Stimulated activated naive B cell treated with anti-CD40 and anti-IgM and Interleukin-4, amounts not matched to agents 10 μg/mL and 1 μg/mL and 100 μg/mL, for 72 hours (primary cell): Measurements from ENCODE around the gene TSPAN14.
"Not testable (repeated sequence)": the region's sequence is repeated elsewhere in the genome, so short reads cannot be mapped to it uniquely, and the experiment has no call there.

ENCODE experiments used
- ATAC-seq, 2 donors: fragments of 150-1000 bp; cut with Tn5 transposase; replicated peaks; 2 replicates each; pipeline ENCODE4 v1.10.0; 2021; ENCODE audit warnings: moderate library complexity in 1 of 2
- DNase-seq: peaks from one replicate; pipeline ENCODE4 v3.0.0; 2021
- H3K27ac Mint-ChIP-seq: one replicate; pipeline ENCODE4 v1.8.0; 2022; ENCODE audit warnings: mild to moderate bottlenecking, mixed read lengths
- H3K27me3 Mint-ChIP-seq, 2 donors: one replicate each; pipeline ENCODE4 v1.8.0; 2022; ENCODE audit warnings: mixed read lengths in 2 of 2
- H3K36me3 Mint-ChIP-seq, 2 donors: one replicate each; pipeline ENCODE4 v1.8.0; 2022; ENCODE audit warnings: mixed read lengths in 2 of 2, mild to moderate bottlenecking in 1 of 2
- H3K4me1 Mint-ChIP-seq, 2 donors: one replicate each; pipeline ENCODE4 v1.8.0; 2022; ENCODE audit warnings: mixed read lengths in 2 of 2, mild to moderate bottlenecking in 1 of 2
- H3K4me3 Mint-ChIP-seq, 2 donors: one replicate each; pipeline ENCODE4 v1.8.0; 2022; ENCODE audit warnings: mild to moderate bottlenecking in 2 of 2, mixed read lengths in 2 of 2, moderate library complexity in 1 of 2
- H3K9me3 Mint-ChIP-seq, 2 donors: one replicate each; pipeline ENCODE4 v1.8.0; 2022; ENCODE audit warnings: mixed read lengths in 2 of 2, mild to moderate bottlenecking in 1 of 2

Gene TSPAN14

GRCh38 chr10:80526218-80526617, 72.1 kb downstream of the TSPAN14 start:
- DNase-seq (no peak), ATAC-seq (no peak)
- peaks cover 12 to 33% of the 10 kb centered on the region in 2 donors for H3K4me1 Mint-ChIP-seq
- H3K27me3 Mint-ChIP-seq, result no peaks in the 10 kb centered on the region
- H3K36me3 Mint-ChIP-seq, result no peaks in the 10 kb centered on the region
- H3K9me3 Mint-ChIP-seq, result no peaks in the 10 kb centered on the region
- no peak overlapping the region for H3K27ac Mint-ChIP-seq
- no peak overlapping the region for H3K4me3 Mint-ChIP-seq

GRCh38 chr10:80526742-80527141, 72.6 kb downstream of the TSPAN14 start:
- H3K4me1 Mint-ChIP-seq, result peaks cover 12 to 33% of the 10 kb centered on the region in 2 donors
- no peaks in the 10 kb centered on the region for H3K27me3 Mint-ChIP-seq

GRCh38 chr10:80528185-80528700, 74.1 kb downstream of the TSPAN14 start:
- peak; percentile 33 to 38 for ATAC-seq
- DNase-seq, result no peak
- Mint-ChIP-seq H3K4me3 (no peak overlapping the region), H3K27me3 (no peaks in the 10 kb centered on the region), H3K4me1 (peaks cover 10 to 33% of the 10 kb centered on the region in 2 donors), H3K9me3 (no peaks in the 10 kb centered on the region), H3K27ac (peak overlapping the region; percentile 37), H3K36me3 (no peaks in the 10 kb centered on the region)

More at GRCh38 chr10:80526742-80527141, 72.6 kb downstream of the TSPAN14 start:
- ATAC-seq (no peak), DNase-seq (no peak)
- no peak overlapping the region for H3K27ac Mint-ChIP-seq
- no peaks in the 10 kb centered on the region for H3K9me3 Mint-ChIP-seq
- H3K4me3 Mint-ChIP-seq, result no peak overlapping the region
- no peaks in the 10 kb centered on the region for H3K36me3 Mint-ChIP-seq

GRCh38 chr10:80528901-80529300, 74.8 kb downstream of the TSPAN14 start:
- no peaks in the 10 kb centered on the region for H3K9me3 Mint-ChIP-seq

GRCh38 chr10:80529604-80530003, 75.5 kb downstream of the TSPAN14 start:
- Mint-ChIP-seq H3K36me3 (no peaks in the 10 kb centered on the region), H3K27ac (no peak overlapping the region), H3K4me3 (no peak overlapping the region), H3K27me3 (no peaks in the 10 kb centered on the region), H3K4me1 (peaks cover 5 to 25% of the 10 kb centered on the region in 2 donors), H3K9me3 (no peaks in the 10 kb centered on the region)
- ATAC-seq, result peak; percentile 38 to 40
- DNase-seq, result no peak

More at GRCh38 chr10:80528901-80529300, 74.8 kb downstream of the TSPAN14 start:
- peaks cover 6 to 28% of the 10 kb centered on the region in 2 donors for H3K4me1 Mint-ChIP-seq
- DNase-seq (no peak), ATAC-seq (no peak)
- no peaks in the 10 kb centered on the region for H3K36me3 Mint-ChIP-seq
- H3K4me3 Mint-ChIP-seq, result no peak overlapping the region
- no peaks in the 10 kb centered on the region for H3K27me3 Mint-ChIP-seq
- H3K27ac Mint-ChIP-seq, result peak overlapping the region; percentile 51

GRCh38 chr10:80530251-80530650, 76.1 kb downstream of the TSPAN14 start:
- Mint-ChIP-seq H3K4me1 (peaks cover 5 to 25% of the 10 kb centered on the region in 2 donors), H3K27ac (no peak overlapping the region), H3K9me3 (no peaks in the 10 kb centered on the region), H3K36me3 (no peaks in the 10 kb centered on the region), H3K4me3 (no peak overlapping the region), H3K27me3 (no peaks in the 10 kb centered on the region)
- ATAC-seq (peak; percentile 83 to 89), DNase-seq (no peak)

GRCh38 chr10:80530816-80531215, 76.7 kb downstream of the TSPAN14 start:
- DNase-seq, result no peak
- no peak overlapping the region for H3K4me3 Mint-ChIP-seq
- H3K27ac Mint-ChIP-seq, result no peak overlapping the region
- no peaks in the 10 kb centered on the region for H3K27me3 Mint-ChIP-seq
- H3K36me3 Mint-ChIP-seq, result peaks cover 0 to 3% of the 10 kb centered on the region in 2 donors
- no peaks in the 10 kb centered on the region for H3K9me3 Mint-ChIP-seq
- no peak for ATAC-seq
- peaks cover 7 to 31% of the 10 kb centered on the region in 2 donors for H3K4me1 Mint-ChIP-seq

- H3K36me3 Mint-ChIP-seq, result peaks cover 0 to 3% of the 10 kb centered on the region in 2 donors
- H3K9me3 Mint-ChIP-seq, result no peaks in the 10 kb centered on the region
- no peak overlapping the region for H3K27ac Mint-ChIP-seq
- H3K4me3 Mint-ChIP-seq, result no peak overlapping the region
- peaks cover 11 to 42% of the 10 kb centered on the region in 2 donors for H3K4me1 Mint-ChIP-seq
- no peak for ATAC-seq
- H3K27me3 Mint-ChIP-seq, result no peaks in the 10 kb centered on the region
- no peak for DNase-seq
Measured at GRCh38 chr10:80532571-80532970, 78.5 kb downstream of the TSPAN14 start.

GRCh38 chr10:80534059-80534458, 79.9 kb downstream of the TSPAN14 start:
- not testable (repeated sequence) for H3K36me3 Mint-ChIP-seq, ATAC-seq, H3K27ac Mint-ChIP-seq, H3K27me3 Mint-ChIP-seq, DNase-seq, H3K4me3 Mint-ChIP-seq, H3K9me3 Mint-ChIP-seq
- H3K4me1 Mint-ChIP-seq, result peaks cover 15 to 41% of the 10 kb centered on the region in 2 donors

- H3K27me3 Mint-ChIP-seq, ATAC-seq, H3K27ac Mint-ChIP-seq, H3K4me3 Mint-ChIP-seq, H3K9me3 Mint-ChIP-seq, DNase-seq, H3K36me3 Mint-ChIP-seq: not testable (repeated sequence)
- H3K4me1 Mint-ChIP-seq, result peaks cover 19 to 40% of the 10 kb centered on the region in 2 donors
Measured at GRCh38 chr10:80534646-80535045, 80.5 kb downstream of the TSPAN14 start.

GRCh38 chr10:80535671-80536360, 81.7 kb downstream of the TSPAN14 start:
- peak; percentile 75 for DNase-seq
- Mint-ChIP-seq H3K27ac (peak overlapping the region; percentile 96), H3K4me3 (peak overlapping the region; percentile 86 to 90), H3K27me3 (no peaks in the 10 kb centered on the region), H3K9me3 (no peaks in the 10 kb centered on the region), H3K36me3 (peaks cover 0 to 3% of the 10 kb centered on the region in 2 donors), H3K4me1 (peaks cover 25 to 43% of the 10 kb centered on the region in 2 donors)
- ATAC-seq, result peak; percentile 85 to 90

- DNase-seq (no peak), ATAC-seq (no peak)
- Mint-ChIP-seq H3K4me3 (peak overlapping the region; percentile 86 to 90), H3K9me3 (no peaks in the 10 kb centered on the region), H3K36me3 (peaks cover 0 to 3% of the 10 kb centered on the region in 2 donors), H3K4me1 (peaks cover 30 to 49% of the 10 kb centered on the region in 2 donors), H3K27me3 (no peaks in the 10 kb centered on the region), H3K27ac (peak overlapping the region; percentile 96)
Measured at GRCh38 chr10:80536361-80536835, 82.3 kb downstream of the TSPAN14 start.

GRCh38 chr10:80537086-80537735, 83.1 kb downstream of the TSPAN14 start:
- DNase-seq, result no peak
- Mint-ChIP-seq H3K9me3 (no peaks in the 10 kb centered on the region), H3K27ac (peak overlapping the region; percentile 65), H3K4me3 (no peak overlapping the region), H3K27me3 (no peaks in the 10 kb centered on the region), H3K4me1 (peaks cover 37 to 57% of the 10 kb centered on the region in 2 donors), H3K36me3 (peaks cover 0 to 3% of the 10 kb centered on the region in 2 donors)
- ATAC-seq, result no peak

- peak within 1 kb of the TSS; percentile 65 for H3K27ac Mint-ChIP-seq
- peaks cover 41 to 64% of the 10 kb centered on the region in 2 donors for H3K4me1 Mint-ChIP-seq
- ATAC-seq (no peak), DNase-seq (no peak)
- no peaks in the 10 kb centered on the region for H3K27me3 Mint-ChIP-seq
- no peaks in the 10 kb centered on the region for H3K9me3 Mint-ChIP-seq
- no peak within 1 kb of the TSS for H3K4me3 Mint-ChIP-seq
- H3K36me3 Mint-ChIP-seq, result peaks cover 0 to 3% of the 10 kb centered on the region in 2 donors
Measured at GRCh38 chr10:80537736-80538480, 83.8 kb downstream of the TSPAN14 start, which contains the start of gene SH2D4B. Gene SH2D4B (plus strand): TSS chr10:80537902. CDS start chr10:80538332, 430 bp downstream.
